ENCODE results near the gene SUCO.

DNA sequence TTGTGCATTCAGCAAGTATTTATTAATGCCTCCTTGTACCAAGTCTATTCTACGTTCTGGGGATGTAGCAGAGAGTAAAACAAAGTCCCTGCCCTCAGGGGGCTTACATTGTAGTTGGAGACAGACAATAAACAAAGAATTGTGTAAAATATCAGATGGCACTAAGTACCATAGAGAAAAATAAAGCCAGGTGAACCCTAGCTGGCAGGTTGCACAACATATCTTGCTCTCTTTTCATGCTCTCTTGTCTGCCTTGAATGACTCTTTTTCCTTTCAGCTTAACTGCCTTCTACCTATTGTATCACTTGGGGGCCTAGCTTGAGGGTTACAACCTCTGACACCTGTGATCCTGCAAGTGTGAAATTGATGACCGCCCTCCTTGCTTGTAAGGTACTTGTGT lies 105.3 kb downstream of the SUCO start:
- TF ChIP-seq, protein P1, sequence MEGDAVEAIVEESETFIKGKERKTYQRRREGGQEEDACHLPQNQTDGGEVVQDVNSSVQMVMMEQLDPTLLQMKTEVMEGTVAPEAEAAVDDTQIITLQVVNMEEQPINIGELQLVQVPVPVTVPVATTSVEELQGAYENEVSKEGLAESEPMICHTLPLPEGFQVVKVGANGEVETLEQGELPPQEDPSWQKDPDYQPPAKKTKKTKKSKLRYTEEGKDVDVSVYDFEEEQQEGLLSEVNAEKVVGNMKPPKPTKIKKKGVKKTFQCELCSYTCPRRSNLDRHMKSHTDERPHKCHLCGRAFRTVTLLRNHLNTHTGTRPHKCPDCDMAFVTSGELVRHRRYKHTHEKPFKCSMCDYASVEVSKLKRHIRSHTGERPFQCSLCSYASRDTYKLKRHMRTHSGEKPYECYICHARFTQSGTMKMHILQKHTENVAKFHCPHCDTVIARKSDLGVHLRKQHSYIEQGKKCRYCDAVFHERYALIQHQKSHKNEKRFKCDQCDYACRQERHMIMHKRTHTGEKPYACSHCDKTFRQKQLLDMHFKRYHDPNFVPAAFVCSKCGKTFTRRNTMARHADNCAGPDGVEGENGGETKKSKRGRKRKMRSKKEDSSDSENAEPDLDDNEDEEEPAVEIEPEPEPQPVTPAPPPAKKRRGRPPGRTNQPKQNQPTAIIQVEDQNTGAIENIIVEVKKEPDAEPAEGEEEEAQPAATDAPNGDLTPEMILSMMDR (conservative IDR thresholded peaks at IDR 0.05; ENCODE audit: low read depth, low read length) = no peak
- no peak for TF ChIP-seq EZH2 (IDR thresholded peaks at IDR 0.05; ENCODE audit: borderline replicate concordance, low read depth, low read length, poor library complexity, severe bottlenecking)
